ENCODE data around the gene MAP3K12.

Gene MAP3K12

DNA sequence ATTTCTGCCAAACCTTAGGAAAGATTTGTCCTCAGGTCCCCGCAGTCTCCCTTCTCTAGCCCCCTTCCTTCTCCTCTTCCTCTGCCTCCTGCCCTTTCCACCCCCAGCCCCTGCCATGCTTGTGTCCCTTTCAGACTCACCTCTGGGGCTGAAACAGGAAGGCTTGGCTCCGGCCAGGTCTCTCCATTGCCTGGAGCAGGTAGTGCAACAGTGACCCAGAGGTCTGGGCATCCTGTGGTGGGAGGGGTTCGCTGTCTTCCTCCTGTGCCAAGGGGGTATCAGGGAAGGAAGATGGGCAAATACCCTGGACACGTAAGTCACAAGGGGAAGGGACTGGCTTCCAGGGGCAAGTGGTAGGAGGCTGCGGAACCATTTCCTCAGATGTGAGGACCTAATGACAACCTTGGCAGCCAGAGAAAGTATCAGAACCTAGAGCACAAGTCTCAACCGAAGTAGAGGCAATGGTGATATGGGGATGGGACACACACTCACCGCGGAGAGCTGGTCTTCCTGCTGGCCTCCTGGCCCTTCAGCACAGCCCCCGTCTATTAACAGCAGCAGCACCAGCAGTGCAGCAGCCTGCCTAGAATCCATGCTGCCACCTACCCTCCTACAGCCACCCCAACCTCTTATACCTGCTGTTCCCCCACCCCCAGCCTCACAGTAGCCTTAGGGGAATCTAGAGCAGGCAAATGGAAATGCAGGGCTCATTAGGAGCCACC lies 7.8 kb upstream of the MAP3K12 start, which contains the start of gene NPFF:
TSS of gene NPFF (minus strand) at position 604 of the 722 bp plus-strand sequence. CDS start at position 594, 10 bp downstream.
- Histone ChIP-seq H3K27me3 (replicated peaks; ENCODE audit: control insufficient read depth, insufficient read depth, low read length) (no peaks in the 10 kb centered on the region), H3K4me3 (replicated peaks; ENCODE audit: low read depth, low read length) (no peak within 1 kb of the TSS), H3K36me3 (ENCODE audit: control insufficient read depth, insufficient read depth, low read length) (peaks cover 27% of the 10 kb centered on the region)
- no peak for DNase-seq (ENCODE audit: extremely low read depth, insufficient read length)
- TF ChIP-seq, protein P1, sequence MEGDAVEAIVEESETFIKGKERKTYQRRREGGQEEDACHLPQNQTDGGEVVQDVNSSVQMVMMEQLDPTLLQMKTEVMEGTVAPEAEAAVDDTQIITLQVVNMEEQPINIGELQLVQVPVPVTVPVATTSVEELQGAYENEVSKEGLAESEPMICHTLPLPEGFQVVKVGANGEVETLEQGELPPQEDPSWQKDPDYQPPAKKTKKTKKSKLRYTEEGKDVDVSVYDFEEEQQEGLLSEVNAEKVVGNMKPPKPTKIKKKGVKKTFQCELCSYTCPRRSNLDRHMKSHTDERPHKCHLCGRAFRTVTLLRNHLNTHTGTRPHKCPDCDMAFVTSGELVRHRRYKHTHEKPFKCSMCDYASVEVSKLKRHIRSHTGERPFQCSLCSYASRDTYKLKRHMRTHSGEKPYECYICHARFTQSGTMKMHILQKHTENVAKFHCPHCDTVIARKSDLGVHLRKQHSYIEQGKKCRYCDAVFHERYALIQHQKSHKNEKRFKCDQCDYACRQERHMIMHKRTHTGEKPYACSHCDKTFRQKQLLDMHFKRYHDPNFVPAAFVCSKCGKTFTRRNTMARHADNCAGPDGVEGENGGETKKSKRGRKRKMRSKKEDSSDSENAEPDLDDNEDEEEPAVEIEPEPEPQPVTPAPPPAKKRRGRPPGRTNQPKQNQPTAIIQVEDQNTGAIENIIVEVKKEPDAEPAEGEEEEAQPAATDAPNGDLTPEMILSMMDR (IDR thresholded peaks at IDR 0.05; ENCODE audit: insufficient read depth, low read length, poor library complexity, severe bottlenecking) = no peak

DNA sequence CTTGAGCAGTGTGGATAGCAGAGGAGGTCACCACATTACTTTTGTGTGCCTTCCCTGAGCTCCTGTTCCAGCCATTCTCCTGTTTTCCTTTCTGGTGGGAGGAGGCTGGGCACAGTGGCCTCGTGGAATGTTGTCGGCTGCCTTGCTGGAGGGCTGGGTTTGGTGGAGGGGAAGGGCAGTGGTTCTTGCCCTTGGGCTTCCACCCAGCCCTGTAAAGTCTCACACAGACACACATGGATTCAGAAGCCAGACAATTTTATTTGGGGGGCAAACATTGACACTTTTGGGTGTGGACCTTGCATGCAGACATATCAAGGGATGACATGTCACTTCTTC lies 7.2 kb upstream of the MAP3K12 start:
- H3K4me3 ChIP-seq (replicated peaks; ENCODE audit: low read depth, low read length) = no peak overlapping the region
- TF ChIP-seq, protein P1 (IDR thresholded peaks at IDR 0.05; ENCODE audit: insufficient read depth, low read length, poor library complexity, severe bottlenecking) = no peak
- no peak for DNase-seq (ENCODE audit: extremely low read depth, insufficient read length)
- H3K27me3 ChIP-seq (replicated peaks; ENCODE audit: control insufficient read depth, insufficient read depth, low read length) = no peaks in the 10 kb centered on the region
- H3K36me3 ChIP-seq (ENCODE audit: control insufficient read depth, insufficient read depth, low read length) = peaks cover 27% of the 10 kb centered on the region

DNA sequence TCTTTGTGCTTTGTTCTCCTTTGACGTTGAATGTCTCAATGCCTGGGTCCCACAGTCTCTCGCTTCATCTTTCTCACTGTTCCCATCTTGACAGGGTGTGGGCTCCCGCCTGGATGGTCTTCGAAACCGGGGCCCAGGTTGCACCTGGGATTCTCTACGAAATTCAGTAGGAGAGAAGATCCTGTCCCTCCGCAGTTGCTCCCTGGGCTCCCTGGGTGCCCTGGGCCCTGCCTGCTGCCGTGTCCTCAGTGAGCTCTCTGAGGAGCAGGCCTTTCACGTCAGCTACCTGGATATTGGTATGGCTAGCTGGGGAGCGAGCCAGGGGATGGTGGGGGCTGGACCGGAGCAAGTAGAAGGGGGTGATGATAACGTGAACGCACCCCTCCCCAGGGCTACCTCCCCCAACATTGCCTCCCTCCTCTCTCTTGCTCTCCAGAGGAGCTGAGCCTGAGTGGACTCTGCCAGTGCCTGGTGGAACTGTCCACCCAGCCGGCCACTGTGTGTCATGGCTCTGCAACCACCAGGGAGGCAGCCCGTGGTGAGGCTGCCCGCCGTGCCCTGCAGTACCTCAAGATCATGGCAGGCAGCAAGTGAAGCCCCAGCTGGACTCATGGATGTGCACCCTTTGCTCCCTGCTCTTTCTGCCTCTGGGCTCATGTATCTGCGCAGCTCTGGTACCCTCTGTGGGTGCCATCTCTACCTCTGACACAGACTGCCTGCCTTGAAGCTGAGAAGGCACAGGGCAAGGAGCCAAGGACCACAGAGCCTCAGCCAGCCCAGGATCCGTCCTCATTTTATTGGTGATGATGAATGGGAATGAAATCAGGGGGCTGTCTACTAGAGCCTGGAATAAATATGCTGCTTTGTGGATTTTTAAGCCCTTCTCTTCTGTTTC lies 6.5 kb upstream of the MAP3K12 start:
- TF ChIP-seq, protein P1 (IDR thresholded peaks at IDR 0.05; ENCODE audit: insufficient read depth, low read length, poor library complexity, severe bottlenecking) = no peak
- peaks cover 27% of the 10 kb centered on the region for H3K36me3 ChIP-seq (ENCODE audit: control insufficient read depth, insufficient read depth, low read length)
- H3K4me3 ChIP-seq (replicated peaks; ENCODE audit: low read depth, low read length) = no peak overlapping the region
- no peaks in the 10 kb centered on the region for H3K27me3 ChIP-seq (replicated peaks; ENCODE audit: control insufficient read depth, insufficient read depth, low read length)
- DNase-seq (ENCODE audit: extremely low read depth, insufficient read length) = no peak

DNA sequence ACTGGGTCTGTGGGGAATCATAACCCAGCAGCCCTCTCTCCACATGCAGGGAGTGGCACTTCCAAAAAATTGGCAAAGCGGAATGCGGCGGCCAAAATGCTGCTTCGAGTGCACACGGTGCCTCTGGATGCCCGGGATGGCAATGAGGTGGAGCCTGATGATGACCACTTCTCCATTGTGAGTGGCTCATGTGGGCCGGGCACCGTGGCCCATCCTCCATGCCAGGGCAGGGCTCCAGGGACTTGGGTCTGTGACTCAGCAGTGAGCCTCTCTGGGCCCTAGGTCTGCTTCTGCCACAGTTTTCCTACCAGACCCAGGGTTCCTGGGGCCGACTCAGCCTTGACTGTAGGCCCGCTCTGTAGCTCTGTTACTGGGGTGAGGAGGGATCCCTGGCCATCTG lies 5.8 kb upstream of the MAP3K12 start:
- TF ChIP-seq, protein P1 (IDR thresholded peaks at IDR 0.05; ENCODE audit: insufficient read depth, low read length, poor library complexity, severe bottlenecking) = no peak
- no peak for DNase-seq (ENCODE audit: extremely low read depth, insufficient read length)

DNA sequence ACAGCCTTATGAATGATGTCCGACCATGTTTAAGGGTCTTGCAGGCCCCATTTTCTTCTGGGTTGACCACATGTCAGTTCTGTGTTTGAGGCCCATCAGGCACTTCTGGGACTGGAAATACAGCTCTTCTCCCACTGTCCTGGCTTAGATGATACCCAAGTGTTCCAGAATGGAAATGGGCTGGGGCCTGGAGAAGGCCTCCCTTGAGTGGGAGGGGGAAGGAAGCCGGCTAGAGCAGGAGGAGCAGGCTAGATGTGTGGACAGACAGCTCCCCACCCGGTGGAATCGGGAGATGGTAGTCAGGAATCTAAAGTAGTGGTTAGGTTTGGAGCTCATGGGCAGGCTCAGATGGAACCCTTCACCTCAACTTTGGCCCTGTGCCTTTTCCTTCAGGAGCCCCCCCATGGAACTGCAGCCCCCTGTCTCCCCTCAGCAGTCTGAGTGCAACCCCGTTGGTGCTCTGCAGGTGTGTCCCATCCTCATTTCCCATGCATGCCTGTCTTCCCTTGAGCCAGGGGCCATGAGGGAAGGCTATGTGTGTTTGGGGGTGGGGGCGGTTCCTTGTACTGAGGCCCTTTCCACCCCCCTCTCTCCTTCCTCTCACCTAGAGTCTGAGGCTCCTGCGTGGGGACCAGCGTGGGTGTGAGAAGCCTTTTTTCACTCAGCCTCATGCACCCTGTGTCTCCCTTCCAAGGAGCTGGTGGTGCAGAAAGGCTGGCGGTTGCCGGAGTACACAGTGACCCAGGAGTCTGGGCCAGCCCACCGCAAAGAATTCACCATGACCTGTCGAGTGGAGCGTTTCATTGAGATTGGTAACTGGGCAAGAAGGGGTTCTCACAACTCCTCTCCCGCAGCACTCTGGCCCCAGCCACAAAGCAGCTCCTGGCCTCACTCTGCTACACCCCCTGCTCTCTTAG lies 5.0 kb upstream of the MAP3K12 start:
- no peak for DNase-seq (ENCODE audit: extremely low read depth, insufficient read length)
- Histone ChIP-seq H3K27me3 (replicated peaks; ENCODE audit: control insufficient read depth, insufficient read depth, low read length) (no peaks in the 10 kb centered on the region), H3K36me3 (ENCODE audit: control insufficient read depth, insufficient read depth, low read length) (peaks cover 20% of the 10 kb centered on the region), H3K4me3 (replicated peaks; ENCODE audit: low read depth, low read length) (no peak overlapping the region)
- TF ChIP-seq, protein P1 (IDR thresholded peaks at IDR 0.05; ENCODE audit: insufficient read depth, low read length, poor library complexity, severe bottlenecking) = no peak

More for the DNA sequence above, 5.8 kb upstream of the MAP3K12 start:
- Histone ChIP-seq H3K4me3 (replicated peaks; ENCODE audit: low read depth, low read length) (no peak overlapping the region), H3K36me3 (ENCODE audit: control insufficient read depth, insufficient read depth, low read length) (peaks cover 21% of the 10 kb centered on the region), H3K27me3 (replicated peaks; ENCODE audit: control insufficient read depth, insufficient read depth, low read length) (no peaks in the 10 kb centered on the region)

All from GM06990 (cell line).